Omental fat pad (tissue), 4 donors: ENCODE results near the gene GPLD1. TPM values are rescaled to one million over a fixed set of nuclear protein-coding genes. Genes with fewer than 3 reads are reported as not detected.
A peak's percentile ranks its signal among the peaks of the same experiment; 100 is the strongest.

Source experiments
- ATAC-seq: fragments of 150-250 bp; one replicate; pipeline ENCODE4 v1.9.1; 2016; ENCODE audit warnings: mild to moderate bottlenecking, moderate library complexity; ENCODE audit not compliant: low FRiP score
- DNase-seq: peaks from one replicate; pipeline ENCODE4 v3.0.0-alpha.2; 2019; ENCODE audit warnings: low spot score
- CTCF ChIP-seq, 3 donors: fragments of 450-650 bp; IDR thresholded peaks; one replicate each; pipeline ENCODE4 v1.5.1; 2016 to 2017; ENCODE audit warnings: antibody characterized with exemption in 3 of 3, mild to moderate bottlenecking in 3 of 3, moderate library complexity in 2 of 3
- total RNA-seq, 4 donors: library from RNA; depleted of rRNA; stranded (reverse); fragments of >200 nt; gene quantifications; one replicate each; pipeline ENCODE4 v1.1.0, GENCODE V29; 2016

The GPLD1 gene
- total RNA-seq, 4 donors from 2014 or later, result 3.6 to 9.7 (median 5.5) TPM

- no peak for DNase-seq
- no peak for TF ChIP-seq CTCF (IDR thresholded peaks at IDR 0.05)
- no peak for ATAC-seq
Measured at GRCh38 chr6:24497254-24497970, 8.0 kb upstream of the GPLD1 start.

- peak; percentile 93 for ATAC-seq
- no peak for TF ChIP-seq CTCF (IDR thresholded peaks at IDR 0.05)
- DNase-seq, result no peak
Measured at GRCh38 chr6:24494821-24495795, 5.7 kb upstream of the GPLD1 start, which contains the start of gene ALDH5A1. Gene ALDH5A1, plus strand, starts transcription at chr6:24494969. Its CDS starts 28 bp downstream, at chr6:24494997.

GRCh38 chr6:24493945-24494820, 4.8 kb upstream of the GPLD1 start:
- ATAC-seq, result no peak
- no peak for TF ChIP-seq CTCF (IDR thresholded peaks at IDR 0.05)
- no peak for DNase-seq

- ATAC-seq (no peak), DNase-seq (no peak)
- no peak for TF ChIP-seq CTCF (IDR thresholded peaks at IDR 0.05)
Measured at GRCh38 chr6:24492475-24492874, 3.1 kb upstream of the GPLD1 start.

GRCh38 chr6:24490948-24491347, 1.6 kb upstream of the GPLD1 start:
- ATAC-seq (no peak), DNase-seq (no peak)
- TF ChIP-seq CTCF (IDR thresholded peaks at IDR 0.05), result no peak

GRCh38 chr6:24489881-24490280, 503 bp upstream of the GPLD1 start:
- ATAC-seq (peak; percentile 37), DNase-seq (no peak)
- TF ChIP-seq CTCF (IDR thresholded peaks at IDR 0.05), result no peak
